GM12892 (cell line): Measurements from ENCODE around the gene BIRC3.

Source experiments
- DNase-seq: peaks from one replicate; pipeline ENCODE4 v3.0.0; 2011; ENCODE audit not compliant: insufficient read length
- FAIRE-seq: peaks from 2 replicates; lab custom pipeline; 2011; peaks lifted over from hg19 to GRCh38; lab: Jason Lieb, UNC
- POLR2A ChIP-seq: IDR thresholded peaks from 2 replicates; pipeline ENCODE4 v1.6.1; 2011; ENCODE audit warnings: low read depth, low read length, control low read depth
- POLR2AphosphoS5 ChIP-seq: IDR thresholded peaks from 2 replicates; pipeline ENCODE4 v1.6.1; 2011; ENCODE audit warnings: low read depth, low read length, control low read depth
- TAF1 ChIP-seq: IDR thresholded peaks from 2 replicates; pipeline ENCODE4 v1.6.1; 2011; ENCODE audit warnings: low read depth, mild to moderate bottlenecking, control low read depth, low read length, borderline replicate concordance

The BIRC3 gene

GRCh38 chr11:102386136-102386734 lies 69.0 kb downstream of the BIRC3 start:
- DNase-seq, result no peak
- FAIRE-seq, result peak; percentile 53
- TF ChIP-seq POLR2A, result no peak
- TF ChIP-seq POLR2AphosphoS5, result no peak
- no peak for TF ChIP-seq TAF1

- DNase-seq, result no peak
- FAIRE-seq, result no peak
- TF ChIP-seq POLR2AphosphoS5 (no peak), POLR2A (no peak), TAF1 (no peak)
Observed at GRCh38 chr11:102387043-102387781, 69.9 kb downstream of the BIRC3 start.
